Tibial nerve (tissue), 4 donors: ENCODE data around the gene DGCR2. TPM values are rescaled to one million over a fixed set of nuclear protein-coding genes. Genes with fewer than 3 reads are reported as not detected.

ENCODE experiments used
- DNase-seq, 2 donors: peaks; one replicate each; pipeline ENCODE4 v3.0.0-alpha.2; 2019; ENCODE audit warnings: low spot score in 2 of 2
- H3K27ac ChIP-seq, 4 donors: fragments of 200-600 bp; sonication (generic) in 3 of 4; one replicate each; pipeline ENCODE4 v1.5.1; 2017 to 2019; ENCODE audit warnings: mild to moderate bottlenecking in 1 of 4
- H3K27me3 ChIP-seq, 2 donors: fragments of 200-600 bp; sonication (generic) in 1 of 2; one replicate each; pipeline versions ENCODE4 v1.5.1 to v1.6.0; 2017 to 2019
- H3K36me3 ChIP-seq, 3 donors: fragments of 200-600 bp; sonication (generic); one replicate each; pipeline ENCODE4 v1.5.1; 2018 to 2019
- H3K4me1 ChIP-seq, 4 donors: fragments of 200-600 bp; sonication (generic) in 3 of 4; one replicate each; pipeline ENCODE4 v1.5.1; 2017 to 2019
- H3K4me3 ChIP-seq, 4 donors: fragments of 200-600 bp; sonication (generic) in 3 of 4; one replicate each; pipeline ENCODE4 v1.5.1; 2017 to 2019; ENCODE audit warnings: mild to moderate bottlenecking in 1 of 4, moderate library complexity in 1 of 4
- H3K9me3 ChIP-seq, 4 donors: fragments of 200-600 bp; sonication (generic) in 3 of 4; one replicate each; pipeline ENCODE4 v1.5.1; 2017 to 2019
- EP300 ChIP-seq, 2 donors: sonication (generic); formaldehyde crosslinking; IDR thresholded peaks; one replicate each; pipeline ENCODE4 v1.6.1; 2017; ENCODE audit warnings: antibody characterized with exemption in 2 of 2, mild to moderate bottlenecking in 1 of 2
- POLR2A ChIP-seq, 2 donors: fragments of 450-650 bp; IDR thresholded peaks; one replicate each; pipeline ENCODE4 v1.6.1; 2017; ENCODE audit warnings: antibody characterized with exemption in 2 of 2, mild to moderate bottlenecking in 2 of 2, moderate library complexity in 2 of 2
- WGBS, 2 donors: methylation state at CpG; one replicate each; pipeline ENCODE4 v1.1.5; 2018; 5-methylcytosine and 5-hydroxymethylcytosine counted together
- total RNA-seq, 4 donors: library from RNA; depleted of rRNA; stranded (reverse); fragments of >200 nt; gene quantifications; one replicate each; pipeline ENCODE4 v1.1.0, GENCODE V29; 2016
- TF ChIP-seq, protein P1 (sequence below), 5 experiments: fragments of 200-600 bp in 3 of 5; fragments of 450-650 bp in 2 of 5; sonication (generic) in 3 of 5; IDR thresholded peaks; one replicate each; pipeline ENCODE4 v1.5.1; 2016 to 2019; ENCODE audit warnings: antibody characterized with exemption in 5 of 5, mild to moderate bottlenecking in 3 of 5, moderate library complexity in 2 of 5

The DGCR2 gene
- total RNA-seq, 4 donors from 2014 or later = 57.6 to 68.0 (median 58.9) TPM

DNA sequence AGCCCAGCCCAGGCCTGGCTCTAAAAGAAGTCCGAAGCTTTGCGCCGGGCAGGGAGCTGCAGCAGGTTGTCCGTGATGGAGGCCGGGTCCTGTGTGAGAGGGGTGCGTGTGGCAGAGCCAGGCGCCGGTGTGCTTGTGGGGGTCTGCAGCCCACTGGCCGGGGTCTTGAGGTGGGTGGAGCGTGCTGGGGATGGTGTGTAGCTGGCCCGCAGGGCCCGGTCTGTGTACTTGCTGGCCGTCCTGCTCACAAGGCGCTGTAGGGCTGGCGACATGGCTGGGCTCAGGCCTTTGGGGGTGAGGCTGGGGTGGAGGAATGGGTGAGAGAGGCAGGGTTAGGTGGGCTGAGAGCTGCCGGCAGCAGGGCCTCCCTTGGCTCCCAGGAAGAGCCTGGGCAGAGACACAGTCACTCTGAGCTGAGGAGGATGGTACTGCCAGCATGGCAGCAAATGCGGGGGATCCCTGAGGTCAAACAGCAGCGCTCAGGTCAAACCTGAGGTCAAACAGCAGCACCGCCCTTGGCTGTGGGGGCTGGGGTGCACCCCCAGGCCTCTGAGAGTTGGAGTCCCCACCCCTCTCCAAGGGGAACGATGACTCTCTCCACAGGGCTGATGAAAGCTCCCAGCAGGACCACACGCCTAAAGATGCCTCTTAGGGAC lies 12.1 kb upstream of the DGCR2 start:
- Histone ChIP-seq H3K4me1 (no peaks in the 10 kb centered on the region), H3K9me3 (no peaks in the 10 kb centered on the region), H3K36me3 (peaks cover under 1 to 87% (median 23%) of the 10 kb centered on the region in 3 donors), H3K27ac (no peak overlapping the region), H3K27me3 (no peaks in the 10 kb centered on the region), H3K4me3 (no peak overlapping the region)
- DNase-seq = no peak
- TF ChIP-seq, protein P1, sequence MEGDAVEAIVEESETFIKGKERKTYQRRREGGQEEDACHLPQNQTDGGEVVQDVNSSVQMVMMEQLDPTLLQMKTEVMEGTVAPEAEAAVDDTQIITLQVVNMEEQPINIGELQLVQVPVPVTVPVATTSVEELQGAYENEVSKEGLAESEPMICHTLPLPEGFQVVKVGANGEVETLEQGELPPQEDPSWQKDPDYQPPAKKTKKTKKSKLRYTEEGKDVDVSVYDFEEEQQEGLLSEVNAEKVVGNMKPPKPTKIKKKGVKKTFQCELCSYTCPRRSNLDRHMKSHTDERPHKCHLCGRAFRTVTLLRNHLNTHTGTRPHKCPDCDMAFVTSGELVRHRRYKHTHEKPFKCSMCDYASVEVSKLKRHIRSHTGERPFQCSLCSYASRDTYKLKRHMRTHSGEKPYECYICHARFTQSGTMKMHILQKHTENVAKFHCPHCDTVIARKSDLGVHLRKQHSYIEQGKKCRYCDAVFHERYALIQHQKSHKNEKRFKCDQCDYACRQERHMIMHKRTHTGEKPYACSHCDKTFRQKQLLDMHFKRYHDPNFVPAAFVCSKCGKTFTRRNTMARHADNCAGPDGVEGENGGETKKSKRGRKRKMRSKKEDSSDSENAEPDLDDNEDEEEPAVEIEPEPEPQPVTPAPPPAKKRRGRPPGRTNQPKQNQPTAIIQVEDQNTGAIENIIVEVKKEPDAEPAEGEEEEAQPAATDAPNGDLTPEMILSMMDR (IDR thresholded peaks at IDR 0.05) = no peak
- TF ChIP-seq EP300 (IDR thresholded peaks at IDR 0.05) (no peak), POLR2A (IDR thresholded peaks at IDR 0.05) (no peak)
- 87 to 91% methylated on average over 18 to 19 of the region's 21 CpGs for WGBS, 2 donors

- WGBS, 2 donors = 94 to 95% methylated on average over 13 of the region's 13 CpGs
- H3K27ac ChIP-seq = no peak overlapping the region
- DNase-seq = no peak
- peaks cover 0 to 79% (median 15%) of the 10 kb centered on the region in 3 donors for H3K36me3 ChIP-seq
- TF ChIP-seq POLR2A (IDR thresholded peaks at IDR 0.05) (no peak), EP300 (IDR thresholded peaks at IDR 0.05) (no peak)
- TF ChIP-seq, protein P1 (IDR thresholded peaks at IDR 0.05) = no peak
- H3K4me1 ChIP-seq = no peaks in the 10 kb centered on the region
- H3K27me3 ChIP-seq = no peaks in the 10 kb centered on the region
- H3K4me3 ChIP-seq = no peak overlapping the region
- H3K9me3 ChIP-seq = no peaks in the 10 kb centered on the region
Measured at GRCh38 chr22:19133561-19133960, 11.3 kb upstream of the DGCR2 start.

DNA sequence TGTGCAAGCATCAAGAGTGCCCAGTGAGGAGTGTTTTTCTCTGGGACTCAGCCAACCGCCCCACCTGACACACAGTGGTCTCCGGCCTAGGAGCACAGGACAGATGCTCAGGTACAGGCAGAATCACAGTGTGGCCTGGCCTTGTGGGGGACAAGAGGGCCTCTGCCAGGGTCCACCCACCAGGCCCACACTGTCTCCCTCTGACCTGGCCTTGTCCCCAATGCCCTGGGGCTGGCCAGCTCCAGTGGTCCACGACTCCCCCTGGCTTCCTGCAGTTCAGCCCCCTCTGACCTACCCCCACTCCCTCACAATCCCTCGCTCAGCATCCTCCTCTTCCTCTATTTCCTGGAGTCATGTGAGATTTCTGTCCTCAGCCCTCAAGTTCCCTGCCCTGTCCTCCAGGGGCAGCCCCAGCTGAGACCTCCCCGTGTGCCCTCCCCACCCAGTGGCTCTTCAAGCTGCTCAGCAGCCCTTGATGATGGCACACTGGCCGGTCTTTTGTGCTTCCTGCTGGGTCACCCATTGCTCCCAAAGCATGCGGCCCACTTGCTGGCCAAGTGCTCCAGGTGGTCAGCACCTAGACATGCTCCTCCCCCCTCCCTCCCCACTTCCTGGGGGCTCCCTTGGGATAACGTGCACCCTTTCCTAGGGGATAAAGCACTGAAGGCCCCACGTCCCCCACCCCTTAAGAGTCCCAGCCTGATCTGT lies 10.6 kb upstream of the DGCR2 start:
- Histone ChIP-seq H3K4me1 (no peaks in the 10 kb centered on the region), H3K9me3 (no peaks in the 10 kb centered on the region), H3K27ac (no peak overlapping the region), H3K36me3 (peaks cover 0 to 72% (median 10%) of the 10 kb centered on the region in 3 donors), H3K27me3 (no peaks in the 10 kb centered on the region), H3K4me3 (no peak overlapping the region)
- TF ChIP-seq POLR2A (IDR thresholded peaks at IDR 0.05) (no peak), EP300 (IDR thresholded peaks at IDR 0.05) (no peak)
- TF ChIP-seq, protein P1 (IDR thresholded peaks at IDR 0.05) = no peak
- DNase-seq = no peak
- WGBS, 2 donors = 82 to 85% methylated on average over 8 to 9 of the region's 9 CpGs

GRCh38 chr22:19132153-19132552 lies 9.9 kb upstream of the DGCR2 start:
- no peak for DNase-seq
- no peaks in the 10 kb centered on the region for H3K4me1 ChIP-seq
- no peaks in the 10 kb centered on the region for H3K27me3 ChIP-seq
- H3K27ac ChIP-seq = no peak overlapping the region
- TF ChIP-seq POLR2A (IDR thresholded peaks at IDR 0.05) = no peak
- TF ChIP-seq, protein P1 (IDR thresholded peaks at IDR 0.05) = no peak
- no peak for TF ChIP-seq EP300 (IDR thresholded peaks at IDR 0.05)
- peaks cover 0 to 65% (median 10%) of the 10 kb centered on the region in 3 donors for H3K36me3 ChIP-seq
- 89 to 91% methylated on average over 17 to 20 of the region's 20 CpGs for WGBS, 2 donors
- H3K4me3 ChIP-seq = no peak overlapping the region
- H3K9me3 ChIP-seq = no peaks in the 10 kb centered on the region

GRCh38 chr22:19131685-19132015 lies 9.4 kb upstream of the DGCR2 start:
- 96 to 97% methylated on average over 17 to 19 of the region's 19 CpGs for WGBS, 2 donors

More at GRCh38 chr22:19131685-19132015, 9.4 kb upstream of the DGCR2 start:
- no peaks in the 10 kb centered on the region for H3K4me1 ChIP-seq
- no peaks in the 10 kb centered on the region for H3K27me3 ChIP-seq
- H3K4me3 ChIP-seq = no peak overlapping the region
- peaks cover 0 to 60% (median 10%) of the 10 kb centered on the region in 3 donors for H3K36me3 ChIP-seq
- TF ChIP-seq EP300 (IDR thresholded peaks at IDR 0.05) (no peak), POLR2A (IDR thresholded peaks at IDR 0.05) (no peak)
- TF ChIP-seq, protein P1 (IDR thresholded peaks at IDR 0.05) = no peak
- H3K9me3 ChIP-seq = no peaks in the 10 kb centered on the region
- no peak for DNase-seq
- H3K27ac ChIP-seq = no peak overlapping the region
